OCI-LY1 (cell line): ENCODE data around the gene TRPM3.

Source experiments
- CTCF ChIP-seq: fragments of 200-600 bp; sonication (generic), shearing (Covaris generic); IDR thresholded peaks from 2 replicates; pipeline ENCODE4 v1.5.1; 2017; ENCODE audit warnings: mild to moderate bottlenecking, antibody characterized with exemption, low read length, moderate library complexity, mixed read lengths
- EZH2 ChIP-seq: fragments of 200-600 bp; sonication (generic), shearing (Covaris generic); IDR thresholded peaks from 2 replicates; pipeline ENCODE4 v1.8.0; 2017; ENCODE audit warnings: borderline replicate concordance, mixed run types, mild to moderate bottlenecking, antibody characterized with exemption, low read length, moderate library complexity, mixed read lengths

GRCh38 chr9:70499621-70500020 is 621.8 kb downstream of the TRPM3 start:
- no peak for TF ChIP-seq CTCF
- no peak for TF ChIP-seq EZH2
